BLaER1 (cell line): ENCODE data around the gene CAMK2N1.

Experiments used
- H3K27ac ChIP-seq: shearing (Covaris generic); formaldehyde crosslinking; 2 replicates; pipeline ENCODE4 v1.8.1; 2022
- H3K27me3 ChIP-seq: shearing (Covaris generic); formaldehyde crosslinking; 2 replicates; pipeline ENCODE4 v1.8.1; 2022
- H3K36me3 ChIP-seq: shearing (Covaris generic); formaldehyde crosslinking; 2 replicates; pipeline ENCODE4 v1.8.1; 2022
- H3K4me1 ChIP-seq: shearing (Covaris generic); formaldehyde crosslinking; 2 replicates; pipeline ENCODE4 v1.8.1; 2022
- H3K4me2 ChIP-seq: shearing (Covaris generic); formaldehyde crosslinking; 2 replicates; pipeline ENCODE4 v1.8.1; 2022
- H3K4me3 ChIP-seq: shearing (Covaris generic); formaldehyde crosslinking; 2 replicates; pipeline ENCODE4 v1.8.1; 2022
- H3K9ac ChIP-seq: shearing (Covaris generic); formaldehyde crosslinking; 2 replicates; pipeline ENCODE4 v1.8.1; 2022
- H3K9me3 ChIP-seq: shearing (Covaris generic); formaldehyde crosslinking; 2 replicates; pipeline ENCODE4 v1.8.1; 2022
- H4K20me1 ChIP-seq: shearing (Covaris generic); formaldehyde crosslinking; 2 replicates; pipeline ENCODE4 v1.8.1; 2022
- Cebpa-rat ChIP-seq: shearing (Covaris generic); IDR thresholded peaks from 2 replicates; pipeline ENCODE4 v1.8.1; 2022

CAMK2N1 gene

GRCh38 chr1:20480243-20480944 is 5.6 kb downstream of the CAMK2N1 start:
- peaks cover 83% of the 10 kb centered on the region for H3K27me3 ChIP-seq
- peaks cover 18% of the 10 kb centered on the region for H3K4me1 ChIP-seq

GRCh38 chr1:20479840-20480239 is 6.2 kb downstream of the CAMK2N1 start:
- no peak for TF ChIP-seq Cebpa-rat
- Histone ChIP-seq H3K9ac (no peak overlapping the region), H3K4me1 (peaks cover 12% of the 10 kb centered on the region), H4K20me1 (peaks cover 35% of the 10 kb centered on the region), H3K36me3 (no peaks in the 10 kb centered on the region), H3K4me2 (no peak overlapping the region), H3K27ac (no peak overlapping the region), H3K27me3 (peaks cover 83% of the 10 kb centered on the region), H3K4me3 (no peak overlapping the region), H3K9me3 (no peaks in the 10 kb centered on the region)

More at GRCh38 chr1:20480243-20480944, 5.6 kb downstream of the CAMK2N1 start:
- H3K4me2 ChIP-seq: no peak overlapping the region
- TF ChIP-seq Cebpa-rat: no peak
- no peaks in the 10 kb centered on the region for H3K9me3 ChIP-seq
- H3K27ac ChIP-seq: no peak overlapping the region
- H3K36me3 ChIP-seq: no peaks in the 10 kb centered on the region
- no peak overlapping the region for H3K9ac ChIP-seq
- peaks cover 41% of the 10 kb centered on the region for H4K20me1 ChIP-seq
- no peak overlapping the region for H3K4me3 ChIP-seq

- Histone ChIP-seq H3K9ac (no peak overlapping the region), H3K27me3 (peaks cover 81% of the 10 kb centered on the region), H3K27ac (no peak overlapping the region), H3K4me1 (no peaks in the 10 kb centered on the region), H3K9me3 (no peaks in the 10 kb centered on the region), H3K4me2 (no peak overlapping the region), H3K36me3 (no peaks in the 10 kb centered on the region), H4K20me1 (peaks cover 18% of the 10 kb centered on the region; the same call in 1 of the 2 replicates), H3K4me3 (no peak overlapping the region)
- TF ChIP-seq Cebpa-rat: no peak
Measured at GRCh38 chr1:20478057-20478635, 7.9 kb downstream of the CAMK2N1 start.

GRCh38 chr1:20477348-20478056 is 8.5 kb downstream of the CAMK2N1 start:
- H3K4me2 ChIP-seq: no peak overlapping the region

GRCh38 chr1:20476265-20477038 is 9.6 kb downstream of the CAMK2N1 start:
- Histone ChIP-seq H3K4me2 (no peak overlapping the region), H3K4me3 (no peak overlapping the region)

More at GRCh38 chr1:20477348-20478056, 8.5 kb downstream of the CAMK2N1 start:
- Histone ChIP-seq H3K27ac (no peak overlapping the region), H3K36me3 (no peaks in the 10 kb centered on the region), H3K9me3 (no peaks in the 10 kb centered on the region), H3K9ac (no peak overlapping the region), H3K4me1 (no peaks in the 10 kb centered on the region), H3K4me3 (no peak overlapping the region), H4K20me1 (peaks cover 12% of the 10 kb centered on the region; the same call in 1 of the 2 replicates), H3K27me3 (peaks cover 81% of the 10 kb centered on the region)
- no peak for TF ChIP-seq Cebpa-rat

GRCh38 chr1:20474996-20475395 is 11.0 kb downstream of the CAMK2N1 start:
- peaks cover 56% of the 10 kb centered on the region for H3K27me3 ChIP-seq
- H4K20me1 ChIP-seq: no peaks in the 10 kb centered on the region
- no peak overlapping the region for H3K9ac ChIP-seq
- H3K4me1 ChIP-seq: no peaks in the 10 kb centered on the region
- H3K36me3 ChIP-seq: no peaks in the 10 kb centered on the region
- no peak overlapping the region for H3K27ac ChIP-seq
- no peak overlapping the region for H3K4me2 ChIP-seq
- no peaks in the 10 kb centered on the region for H3K9me3 ChIP-seq
- H3K4me3 ChIP-seq: no peak overlapping the region
- no peak for TF ChIP-seq Cebpa-rat

More at GRCh38 chr1:20476265-20477038, 9.6 kb downstream of the CAMK2N1 start:
- no peaks in the 10 kb centered on the region for H3K36me3 ChIP-seq
- peaks cover 70% of the 10 kb centered on the region for H3K27me3 ChIP-seq
- H3K9ac ChIP-seq: no peak overlapping the region
- no peaks in the 10 kb centered on the region for H3K9me3 ChIP-seq
- no peak for TF ChIP-seq Cebpa-rat
- H3K27ac ChIP-seq: no peak overlapping the region
- peaks cover 6% of the 10 kb centered on the region; the same call in 1 of the 2 replicates for H4K20me1 ChIP-seq
- no peaks in the 10 kb centered on the region for H3K4me1 ChIP-seq

- no peak overlapping the region for H3K9ac ChIP-seq
- H3K4me3 ChIP-seq: no peak overlapping the region
- no peaks in the 10 kb centered on the region for H3K9me3 ChIP-seq
- peaks cover 56% of the 10 kb centered on the region for H3K27me3 ChIP-seq
- H3K36me3 ChIP-seq: no peaks in the 10 kb centered on the region
- no peaks in the 10 kb centered on the region for H4K20me1 ChIP-seq
- no peaks in the 10 kb centered on the region for H3K4me1 ChIP-seq
- TF ChIP-seq Cebpa-rat: no peak
- no peak overlapping the region for H3K27ac ChIP-seq
- no peak overlapping the region for H3K4me2 ChIP-seq
Measured at GRCh38 chr1:20474333-20474975, 11.6 kb downstream of the CAMK2N1 start.

- Histone ChIP-seq H3K9me3 (no peaks in the 10 kb centered on the region), H3K9ac (no peak overlapping the region), H3K27ac (no peak overlapping the region), H4K20me1 (no peaks in the 10 kb centered on the region), H3K4me3 (no peak overlapping the region), H3K36me3 (no peaks in the 10 kb centered on the region), H3K27me3 (peaks cover 56% of the 10 kb centered on the region), H3K4me1 (no peaks in the 10 kb centered on the region), H3K4me2 (no peak overlapping the region)
- no peak for TF ChIP-seq Cebpa-rat
Measured at GRCh38 chr1:20473894-20474293, 12.1 kb downstream of the CAMK2N1 start.
